H1 (cell line): ENCODE data around the gene ZMIZ1. TPM values are rescaled to one million over a fixed set of nuclear protein-coding genes. Genes with fewer than 3 reads are reported as not detected.

Experiments
- BCL11A ChIP-seq, 2 experiments: IDR thresholded peaks; one replicate each; pipeline ENCODE4 v1.6.1; 2011; ENCODE audit warnings: low read depth in 2 of 2, low read length in 2 of 2, mild to moderate bottlenecking in 2 of 2
- RAD21 ChIP-seq, 2 experiments: IDR thresholded peaks in 1 of 2; conservative IDR thresholded peaks in 1 of 2; 2 replicates each; pipeline ENCODE4 v1.6.1; 2011; ENCODE audit warnings: low read depth in 2 of 2, low read length in 2 of 2, improper control_type of control experiment in 1 of 2, inconsistent platforms in 1 of 2, mild to moderate bottlenecking in 1 of 2, moderate library complexity in 1 of 2
- polyA plus RNA-seq, 7 experiments: library from polyadenylated mRNA; depleted of rRNA in 3 of 7; stranded (reverse) in 5 of 7; unstranded in 2 of 7; fragments of >200 nt in 5 of 7; fragments of 200-250 nt in 2 of 7; gene quantifications; 1 replicate in 5 of 7; 2 replicates in 1 of 7; 4 replicates in 1 of 7; pipeline versions ENCODE4 v1.2.1 to v1.2.3, GENCODE V29; 2011 to 2013; ENCODE audit warnings: missing spikeins in 2 of 7, mixed read lengths in 2 of 7
- total RNA-seq: library from RNA; stranded (reverse); fragmentation: NEBNext Ultra II Directional; extraction: Animal tissue kit (Norgen Biotek cat#: 25700); gene quantifications from 2 replicates; pipeline ENCODE4 v1.2.1, GENCODE V29; 2021

The ZMIZ1 gene
- total and polyA plus RNA-seq, 2 of the 8 experiments (the other 6 are each of a cell fraction or from before 2014, with no cell fraction given) = 8.1 to 28.0 TPM

DNA sequence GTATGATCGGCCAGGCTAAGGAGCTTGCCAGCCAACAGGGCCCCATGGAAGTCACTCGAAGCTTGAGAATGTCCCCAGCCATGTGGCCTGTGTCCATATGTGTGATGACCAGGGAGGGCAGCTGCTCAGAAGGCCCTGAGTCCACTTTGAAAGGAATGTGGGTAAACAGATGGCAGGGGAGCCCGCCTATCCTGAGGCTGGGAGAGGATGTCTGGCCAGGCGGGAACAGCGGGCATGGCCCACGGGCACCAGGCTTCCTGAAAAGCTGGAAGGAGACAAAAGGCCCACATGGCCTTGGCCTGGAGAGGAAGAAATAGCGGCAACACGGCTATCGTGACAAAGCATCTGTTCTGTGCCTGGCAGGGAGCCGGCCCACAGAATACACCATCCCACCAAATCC is 140.6 kb downstream of the ZMIZ1 start (continued):
- TF ChIP-seq BCL11A (IDR thresholded peaks at IDR 0.05; ENCODE audit: low read depth in 2 of 2, low read length in 2 of 2) = no peak
- no peak for TF ChIP-seq RAD21 (IDR thresholded peaks at IDR 0.05 in 1 of 2, conservative IDR thresholded peaks at IDR 0.05 in 1 of 2; ENCODE audit: low read depth in 2 of 2, low read length in 2 of 2)
- TF ChIP-seq, all 59 proteins: peak for 0
